Nephron (organoid): ENCODE results near the gene FAM217A.

Experiments
- H3K27ac Mint-ChIP-seq, 3 experiments: 2 replicates each; pipeline ENCODE4 v1.8.0; 2020; ENCODE audit warnings: mixed read lengths in 3 of 3, mild to moderate bottlenecking in 2 of 3, moderate library complexity in 1 of 3
- H3K27me3 Mint-ChIP-seq: 2 replicates; pipeline ENCODE4 v1.8.0; 2021; ENCODE audit warnings: low read depth, mild to moderate bottlenecking, moderate library complexity, mixed read lengths
- H3K36me3 Mint-ChIP-seq: 2 replicates; pipeline ENCODE4 v1.8.0; 2020; ENCODE audit warnings: low read depth, mixed read lengths
- H3K4me1 Mint-ChIP-seq: 2 replicates; pipeline ENCODE4 v1.8.0; 2020; ENCODE audit warnings: mixed read lengths
- H3K4me3 Mint-ChIP-seq, 3 experiments: 2 replicates each; pipeline ENCODE4 v1.8.0; 2020; ENCODE audit warnings: mild to moderate bottlenecking in 3 of 3, mixed read lengths in 3 of 3, moderate library complexity in 2 of 3
- H3K9me3 Mint-ChIP-seq: 2 replicates; pipeline ENCODE4 v1.8.0; 2020; ENCODE audit warnings: mixed read lengths
- CTCF ChIP-seq, 3 experiments: fragments of 200-600 bp; sonication (generic); IDR thresholded peaks; one replicate each; pipeline ENCODE4 v1.5.0; 2021; ENCODE audit warnings: antibody characterized with exemption in 3 of 3; ENCODE audit not compliant: unreplicated experiment in 3 of 3

The FAM217A gene

GRCh38 chr6:4029687-4030086 is 49.2 kb downstream of the FAM217A start:
- H3K4me3 Mint-ChIP-seq: no peak overlapping the region

GRCh38 chr6:4028051-4028450 is 50.9 kb downstream of the FAM217A start:
- H3K4me3 Mint-ChIP-seq: no peak overlapping the region
- H3K9me3 Mint-ChIP-seq: no peaks in the 10 kb centered on the region
- TF ChIP-seq CTCF (IDR thresholded peaks at IDR 0.05; ENCODE audit: unreplicated experiment in 3 of 3): no peak
- H3K36me3 Mint-ChIP-seq: peaks cover 59% of the 10 kb centered on the region
- peaks cover 38% of the 10 kb centered on the region for H3K4me1 Mint-ChIP-seq
- H3K27me3 Mint-ChIP-seq: no peaks in the 10 kb centered on the region
- no peak overlapping the region for H3K27ac Mint-ChIP-seq

More at GRCh38 chr6:4029687-4030086, 49.2 kb downstream of the FAM217A start:
- no peak for TF ChIP-seq CTCF (IDR thresholded peaks at IDR 0.05; ENCODE audit: unreplicated experiment in 3 of 3)
- peaks cover 66% of the 10 kb centered on the region for H3K36me3 Mint-ChIP-seq
- no peaks in the 10 kb centered on the region for H3K9me3 Mint-ChIP-seq
- peaks cover 30% of the 10 kb centered on the region for H3K4me1 Mint-ChIP-seq
- H3K27me3 Mint-ChIP-seq: no peaks in the 10 kb centered on the region
- H3K27ac Mint-ChIP-seq: no peak overlapping the region

GRCh38 chr6:4025681-4026080 is 53.3 kb downstream of the FAM217A start:
- Mint-ChIP-seq H3K4me3 (no peak overlapping the region), H3K27me3 (no peaks in the 10 kb centered on the region), H3K36me3 (peaks cover 35% of the 10 kb centered on the region), H3K4me1 (peaks cover 35% of the 10 kb centered on the region), H3K9me3 (no peaks in the 10 kb centered on the region), H3K27ac (no peak overlapping the region)
- no peak for TF ChIP-seq CTCF (IDR thresholded peaks at IDR 0.05; ENCODE audit: unreplicated experiment in 3 of 3)

DNA sequence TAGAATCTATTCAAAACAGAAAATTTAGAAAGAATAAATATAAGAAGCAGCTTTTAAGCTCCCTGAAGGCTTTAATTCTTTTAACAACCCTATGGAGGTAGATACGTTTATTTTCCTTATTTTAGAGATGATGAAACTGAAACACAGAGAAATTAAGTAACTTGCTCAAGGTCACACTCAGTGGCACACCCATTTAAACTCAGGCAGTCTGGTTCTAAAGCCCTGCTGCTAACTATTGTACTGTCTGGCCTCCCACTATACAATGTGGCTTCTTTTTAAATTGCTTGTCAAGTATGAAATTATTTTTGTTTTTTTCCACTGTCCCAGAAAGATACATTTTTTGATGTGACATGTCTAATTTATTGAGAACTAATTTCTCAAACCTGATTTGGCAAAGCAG is 55.7 kb downstream of the FAM217A start:
- H3K27ac Mint-ChIP-seq: peak overlapping the region; percentile 98 to 99 (median 98)
- no peaks in the 10 kb centered on the region for H3K9me3 Mint-ChIP-seq
- H3K4me1 Mint-ChIP-seq: peaks cover 33% of the 10 kb centered on the region
- no peaks in the 10 kb centered on the region for H3K27me3 Mint-ChIP-seq
- peaks cover 17% of the 10 kb centered on the region for H3K36me3 Mint-ChIP-seq
- no peak for TF ChIP-seq CTCF (IDR thresholded peaks at IDR 0.05; ENCODE audit: unreplicated experiment in 3 of 3)
- peak overlapping the region; percentile 85 to 98 (median 93) for H3K4me3 Mint-ChIP-seq

GRCh38 chr6:4021854-4022695 is 56.9 kb downstream of the FAM217A start:
- peak overlapping the region; percentile 93 to 98 (median 94) for H3K4me3 Mint-ChIP-seq
- TF ChIP-seq CTCF (IDR thresholded peaks at IDR 0.05; ENCODE audit: unreplicated experiment in 3 of 3): no peak
- peaks cover 15% of the 10 kb centered on the region for H3K36me3 Mint-ChIP-seq
- no peaks in the 10 kb centered on the region for H3K27me3 Mint-ChIP-seq
- peak overlapping the region; percentile 98 to 99 (median 98) for H3K27ac Mint-ChIP-seq
- peaks cover 37% of the 10 kb centered on the region for H3K4me1 Mint-ChIP-seq
- no peaks in the 10 kb centered on the region for H3K9me3 Mint-ChIP-seq
